Measurements from ENCODE around the gene CLEC6A. TPM values are rescaled to one million over a fixed set of nuclear protein-coding genes. Genes with fewer than 3 reads are reported as not detected.

CLEC6A gene
- total RNA-seq, 120 experiments from 2014 or later: 0.59 TPM; not detected in 119

Other genes starting within 250 kb of the CLEC6A start
- 1 to 10 TPM in 32 of 120 experiments, under 1 TPM in 80, not detected in 8; 0.16 to 3.3 (median 0.77) TPM for gene FAM90A1, start 228.3 kb upstream of the CLEC6A start, total RNA-seq
- 1 to 10 TPM in 3 of 120 experiments, under 1 TPM in 22, not detected in 95; 0.23 to 1.9 (median 0.55) TPM for gene CLEC4D, start 57.5 kb downstream of the CLEC6A start, total RNA-seq
- 10 to 100 TPM in 3 of 120 experiments, 1 to 10 TPM in 86, under 1 TPM in 18, not detected in 13; 0.31 to 11.9 (median 2.3) TPM for gene CLEC4E, start 84.9 kb downstream of the CLEC6A start, total RNA-seq
- gene AICDA, start 156.9 kb downstream of the CLEC6A start, total RNA-seq: not detected
- gene MFAP5, start 206.9 kb downstream of the CLEC6A start, total RNA-seq: 1 to 10 TPM in 33 of 120 experiments, under 1 TPM in 64, not detected in 23; 0.16 to 4.5 (median 0.75) TPM
- gene RIMKLB, start 242.0 kb downstream of the CLEC6A start, total RNA-seq: 10 to 100 TPM; 26.8 to 88.1 (median 51.3) TPM

Data from dorsolateral prefrontal cortex (tissue), 118 donors.